HG02798 (cell line): ENCODE data around the gene EVA1A.

ENCODE experiments used
- ATAC-seq: cut with Tn5 transposase; IDR thresholded peaks from one replicate; pipeline ENCODE4 v1.9.1; 2021; ENCODE audit warnings: mild to moderate bottlenecking; ENCODE audit not compliant: unreplicated experiment, poor library complexity

EVA1A gene

GRCh38 chr2:75564026-75564688, 3.4 kb upstream of the EVA1A start:
- no peak for ATAC-seq

- ATAC-seq, result no peak
These were observed 2.9 kb upstream of the EVA1A start for GRCh38 chr2:75563591-75563990.

- no peak for ATAC-seq
These were observed 1.8 kb upstream of the EVA1A start for GRCh38 chr2:75562513-75562864.

- no peak for ATAC-seq
These were observed 1.1 kb upstream of the EVA1A start for GRCh38 chr2:75561566-75562512.

- no peak for ATAC-seq
These were observed 544 bp downstream of the EVA1A start for GRCh38 chr2:75560022-75560767.

GRCh38 chr2:75559680-75560021, 1.1 kb downstream of the EVA1A start:
- ATAC-seq, result no peak

- no peak for ATAC-seq
These were observed 1.7 kb downstream of the EVA1A start for GRCh38 chr2:75558786-75559679.

- no peak for ATAC-seq
These were observed 2.6 kb downstream of the EVA1A start for GRCh38 chr2:75558136-75558535.

GRCh38 chr2:75557474-75558133, 3.1 kb downstream of the EVA1A start:
- no peak for ATAC-seq

- no peak for ATAC-seq
These were observed 3.9 kb downstream of the EVA1A start for GRCh38 chr2:75556679-75557366.

GRCh38 chr2:75555701-75556100, 5.0 kb downstream of the EVA1A start:
- ATAC-seq, result no peak

GRCh38 chr2:75553935-75554531, 6.7 kb downstream of the EVA1A start:
- no peak for ATAC-seq

GRCh38 chr2:75552222-75552621, 8.5 kb downstream of the EVA1A start:
- no peak for ATAC-seq

GRCh38 chr2:75551434-75551833, 9.3 kb downstream of the EVA1A start:
- no peak for ATAC-seq

GRCh38 chr2:75549401-75550253, 11.1 kb downstream of the EVA1A start:
- no peak for ATAC-seq

GRCh38 chr2:75548036-75548573, 12.6 kb downstream of the EVA1A start:
- ATAC-seq, result no peak

- no peak for ATAC-seq
These were observed 13.2 kb downstream of the EVA1A start for GRCh38 chr2:75547345-75548035.
